IPS-18c (cell line): ENCODE results near the gene DCST2.

ENCODE experiments used
- H3K4me3 ChIP-seq: 2 replicates; pipeline ENCODE4 v1.7.0; 2013; ENCODE audit warnings: low read depth, mild to moderate bottlenecking, low read length, moderate library complexity; ENCODE audit not compliant: insufficient read depth
- H3K9me3 ChIP-seq: one replicate; pipeline ENCODE4 v1.6.1; 2013; ENCODE audit warnings: mild to moderate bottlenecking, low read length, moderate library complexity; ENCODE audit not compliant: control insufficient read depth, insufficient read depth

DCST2 gene

DNA sequence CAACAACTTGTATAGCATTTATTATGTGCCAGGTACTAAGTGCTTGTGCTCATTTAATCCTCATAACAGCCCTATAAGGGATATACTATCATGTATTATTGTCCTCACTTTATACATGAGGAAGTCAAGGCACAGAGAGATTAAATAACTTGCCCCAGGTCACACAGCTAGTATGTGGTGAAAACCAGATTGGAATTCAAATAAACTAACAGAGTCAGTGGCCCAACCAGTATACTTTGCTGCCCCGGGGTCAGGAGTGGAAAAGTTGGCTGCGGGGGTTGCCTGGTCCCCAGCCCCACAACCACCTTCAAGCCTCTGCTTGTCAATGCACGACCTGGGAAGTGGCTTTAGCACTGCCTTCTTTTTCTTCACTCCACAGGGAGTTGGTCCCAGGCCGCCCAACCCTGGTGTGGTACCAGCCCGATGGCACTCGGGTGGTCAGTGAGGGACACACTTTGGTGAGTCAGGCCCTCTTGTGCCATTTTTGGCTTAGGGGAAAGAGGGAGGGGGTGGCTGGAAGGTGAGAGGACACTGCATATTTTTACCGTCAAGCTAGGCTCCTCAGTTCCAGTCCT is 20.0 kb upstream of the DCST2 start:
- Histone ChIP-seq H3K9me3 (no peaks in the 10 kb centered on the region), H3K4me3 (no peak overlapping the region)

DNA sequence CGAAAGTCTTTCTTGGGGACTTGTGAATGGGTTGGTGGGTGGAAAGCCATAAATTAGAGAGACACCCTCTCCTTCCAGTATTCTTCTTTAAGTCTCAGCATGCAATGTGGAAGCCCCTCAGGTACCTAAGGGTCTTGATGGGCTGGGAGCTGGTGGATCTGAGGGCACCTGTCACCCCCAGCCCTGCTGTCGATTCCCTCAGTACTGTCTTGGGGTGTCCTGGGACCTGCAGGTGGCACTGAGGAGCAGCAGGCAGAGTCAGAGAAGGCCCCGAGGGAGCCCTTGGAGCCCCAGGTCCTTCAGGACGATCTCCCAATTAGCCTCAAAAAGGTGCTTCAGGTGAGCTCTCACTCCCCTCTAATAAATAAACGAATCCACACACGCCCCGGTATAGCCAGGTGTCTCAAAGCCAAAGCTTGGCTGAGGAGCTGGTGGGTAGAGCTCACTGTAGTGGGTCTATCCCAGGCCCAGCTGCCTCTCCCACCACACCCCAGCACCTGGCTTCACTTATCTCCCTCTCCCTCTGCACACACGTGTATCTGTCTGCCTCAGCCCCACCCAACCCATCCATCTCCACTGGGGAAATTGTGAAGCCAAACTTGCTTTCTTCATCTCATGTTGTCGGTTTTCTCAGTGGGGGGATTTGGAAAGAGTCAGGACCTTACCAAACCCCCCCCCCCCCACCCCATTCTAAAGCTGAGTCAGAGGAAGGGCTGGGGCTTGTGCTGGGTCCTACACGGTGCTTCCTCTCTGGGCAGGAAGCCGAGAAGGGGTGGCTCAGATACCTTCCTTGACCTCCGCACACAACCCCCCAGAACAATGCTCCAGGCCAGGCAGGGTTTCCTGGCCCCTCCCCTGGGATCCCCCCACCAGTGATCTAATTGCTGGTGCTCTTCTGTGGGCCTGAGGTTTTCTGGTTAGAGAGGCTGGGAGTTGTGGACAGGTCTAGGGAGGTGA is 19.1 kb upstream of the DCST2 start:
- H3K9me3 ChIP-seq = no peaks in the 10 kb centered on the region
- H3K4me3 ChIP-seq = peak overlapping the region; percentile 64

GRCh38 chr1:155051777-155052398 is 18.3 kb upstream of the DCST2 start:
- Histone ChIP-seq H3K4me3 (peak overlapping the region; percentile 64), H3K9me3 (no peaks in the 10 kb centered on the region)

GRCh38 chr1:155051342-155051776 is 17.8 kb upstream of the DCST2 start:
- Histone ChIP-seq H3K9me3 (no peaks in the 10 kb centered on the region), H3K4me3 (peak overlapping the region; percentile 64)

GRCh38 chr1:155050560-155051341 is 17.2 kb upstream of the DCST2 start, which contains the start of gene ADAM15:
Gene ADAM15 (plus strand): TSS chr1:155051316. CDS start chr1:155051387, 71 bp downstream.
- Histone ChIP-seq H3K9me3 (peaks cover 2% of the 10 kb centered on the region), H3K4me3 (peak within 1 kb of the TSS; percentile 93)

GRCh38 chr1:155049651-155050559 is 16.3 kb upstream of the DCST2 start:
- no peak overlapping the region; the same call in 1 of the 2 replicates for H3K4me3 ChIP-seq
- H3K9me3 ChIP-seq = peaks cover 2% of the 10 kb centered on the region

DNA sequence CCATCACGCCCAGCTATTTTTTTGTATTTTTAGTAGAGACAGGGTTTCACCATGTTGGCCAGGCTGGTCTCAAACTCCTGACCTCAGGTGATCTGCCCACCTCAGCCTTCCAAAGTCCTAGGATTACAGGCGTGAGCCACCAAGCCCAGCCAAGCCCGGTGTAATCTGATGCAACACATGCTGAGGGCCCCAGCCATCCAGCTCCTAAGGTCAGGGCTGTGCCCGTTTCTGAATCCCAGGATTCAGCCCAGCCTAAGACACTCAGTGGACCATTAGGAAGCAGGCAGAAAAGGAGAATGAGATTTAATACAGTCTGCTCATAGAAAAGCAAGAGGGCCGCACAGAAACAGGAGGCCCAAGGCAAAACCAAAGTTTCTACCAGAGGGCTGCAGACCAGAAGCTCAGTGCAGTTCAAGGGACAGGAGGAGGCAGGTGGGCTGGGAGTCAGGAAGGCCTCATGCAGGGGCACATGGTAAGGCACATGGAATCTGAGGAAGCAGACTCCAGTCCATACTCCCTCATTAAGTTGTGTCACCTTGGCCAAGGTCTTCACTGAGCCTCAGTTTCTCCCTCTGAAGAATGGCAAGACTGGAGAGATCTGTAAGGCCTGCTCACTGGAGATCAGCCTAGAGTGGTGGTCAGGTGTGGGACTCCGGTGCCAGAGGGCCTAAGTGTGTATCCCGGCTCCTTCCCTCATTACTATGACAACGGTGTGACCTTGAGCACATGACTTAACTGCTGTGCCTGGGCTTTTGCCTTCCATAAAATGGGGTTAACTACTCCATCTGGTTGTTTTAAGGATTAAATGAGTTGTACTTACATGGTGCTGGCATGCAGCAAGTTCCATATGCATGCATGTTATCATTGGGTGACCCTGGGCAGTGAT is 15.1 kb upstream of the DCST2 start:
- H3K4me3 ChIP-seq = no peak overlapping the region
- H3K9me3 ChIP-seq = peaks cover 2% of the 10 kb centered on the region

DNA sequence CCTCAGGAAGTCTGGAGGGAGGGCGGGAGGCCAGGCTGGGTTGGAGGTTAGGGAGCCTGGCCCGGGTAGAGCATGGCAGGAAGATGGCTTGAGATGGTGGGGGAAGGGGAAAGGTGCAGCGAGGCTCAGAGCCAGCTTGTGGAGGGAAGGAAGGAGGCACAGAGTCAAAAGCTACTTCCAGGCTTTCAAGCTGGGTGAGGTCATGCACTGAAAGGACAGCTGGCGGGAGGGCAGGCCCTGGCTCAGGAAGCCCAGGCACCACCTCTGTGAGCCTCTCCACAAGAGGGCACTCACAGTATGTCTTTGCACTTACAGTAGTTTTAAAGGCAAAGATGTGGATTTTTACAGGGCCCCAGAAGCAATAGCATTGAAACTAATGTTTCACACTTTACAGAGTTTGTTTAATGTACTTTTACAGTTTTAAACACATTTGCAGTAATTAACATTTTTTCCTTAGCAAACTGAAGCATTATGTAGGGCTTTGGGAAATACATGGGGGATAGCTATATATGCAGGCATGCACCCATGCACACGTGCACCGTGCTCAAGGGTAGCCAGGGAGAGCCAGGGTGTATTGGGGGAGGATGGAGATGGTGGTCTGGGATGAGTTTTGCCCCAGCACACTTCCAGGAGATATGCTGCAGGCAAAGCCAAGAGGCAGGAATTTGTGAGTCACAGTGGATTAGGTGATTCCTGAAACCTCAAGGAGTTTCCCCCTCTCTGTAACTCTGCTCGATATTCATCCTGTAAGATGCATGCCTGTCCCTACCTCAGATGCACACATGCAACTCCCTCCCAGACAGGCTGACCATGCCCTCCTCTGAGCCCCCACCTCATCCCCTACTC is 11.5 kb upstream of the DCST2 start:
- Histone ChIP-seq H3K4me3 (no peak overlapping the region), H3K9me3 (peaks cover 2% of the 10 kb centered on the region)

- Histone ChIP-seq H3K9me3 (peaks cover 2% of the 10 kb centered on the region), H3K4me3 (no peak overlapping the region)
Measured at GRCh38 chr1:155044365-155044764, 10.8 kb upstream of the DCST2 start.

DNA sequence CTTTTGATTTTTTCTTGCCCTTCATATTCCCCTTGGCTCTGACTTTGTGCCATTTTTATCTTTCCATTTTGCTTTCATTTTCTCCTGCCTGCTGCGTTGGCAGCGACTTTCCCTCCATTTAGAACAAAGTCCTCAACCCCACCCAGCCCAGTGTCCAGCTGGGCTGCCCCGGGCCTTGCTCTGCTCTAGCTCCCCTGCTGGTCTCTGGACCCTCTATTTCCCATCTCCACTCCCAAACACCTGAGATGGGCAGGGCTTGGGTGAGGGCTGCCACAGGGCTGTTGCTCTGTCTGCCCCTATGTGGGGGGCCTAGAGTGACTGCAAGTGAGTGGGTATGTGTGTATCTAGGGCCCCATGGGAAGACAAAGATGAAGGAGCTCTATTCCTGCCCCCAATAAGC is 10.2 kb upstream of the DCST2 start:
- no peak overlapping the region for H3K4me3 ChIP-seq
- peaks cover 2% of the 10 kb centered on the region for H3K9me3 ChIP-seq

GRCh38 chr1:155043301-155043702 is 9.7 kb upstream of the DCST2 start:
- peaks cover 2% of the 10 kb centered on the region for H3K9me3 ChIP-seq
- no peak overlapping the region for H3K4me3 ChIP-seq

GRCh38 chr1:155042789-155043188 is 9.2 kb upstream of the DCST2 start:
- H3K4me3 ChIP-seq = no peak overlapping the region

GRCh38 chr1:155040358-155041093 is 6.9 kb upstream of the DCST2 start:
- H3K4me3 ChIP-seq = no peak overlapping the region

More at GRCh38 chr1:155042789-155043188, 9.2 kb upstream of the DCST2 start:
- peaks cover 2% of the 10 kb centered on the region for H3K9me3 ChIP-seq

GRCh38 chr1:155039308-155039669 is 5.7 kb upstream of the DCST2 start:
- H3K9me3 ChIP-seq = no peaks in the 10 kb centered on the region
- H3K4me3 ChIP-seq = no peak overlapping the region

More at GRCh38 chr1:155040358-155041093, 6.9 kb upstream of the DCST2 start:
- H3K9me3 ChIP-seq = no peaks in the 10 kb centered on the region
